Adrenal gland (tissue), 5 donors: Measurements from ENCODE around the gene STPG1.

Source experiments
- CTCF ChIP-seq, 6 experiments: fragments of 450-650 bp in 4 of 6; fragments of 200-600 bp in 2 of 6; sonication (generic) in 1 of 6; IDR thresholded peaks; 1 replicate in 5 of 6; 2 replicates in 1 of 6; pipeline versions ENCODE4 v1.5.1 to v1.8.0; 2016 to 2021; ENCODE audit warnings: antibody characterized with exemption in 6 of 6, mild to moderate bottlenecking in 2 of 6, moderate library complexity in 1 of 6
- POLR2A ChIP-seq, 2 donors: fragments of 450-650 bp; IDR thresholded peaks; one replicate each; pipeline ENCODE4 v1.6.1; 2017; ENCODE audit warnings: antibody characterized with exemption in 2 of 2, mild to moderate bottlenecking in 2 of 2, moderate library complexity in 1 of 2
- donor health status: DM: no; HTN: no; CAD: no.

- TF ChIP-seq CTCF (IDR thresholded peaks at IDR 0.05) (no peak), POLR2A (IDR thresholded peaks at IDR 0.05) (no peak)
These were observed 30.1 kb downstream of the STPG1 start for GRCh38 chr1:24383381-24383940.
